Smooth muscle cell (in vitro differentiated cells): ENCODE measurements around the gene DEK. TPM values are rescaled to one million over a fixed set of nuclear protein-coding genes. Genes with fewer than 3 reads are reported as not detected.
"Not testable (repeated sequence)": the region's sequence is repeated elsewhere in the genome, so short reads cannot be mapped to it uniquely, and the experiment has no call there.

Experiments used
- DNase-seq: peaks from one replicate; lab custom pipeline; 2025; ENCODE audit not compliant: unreplicated experiment; lab: John Stamatoyannopoulos, UW
- H2AFZ ChIP-seq: fragments of 200-600 bp; sonication (generic); 2 replicates; pipeline ENCODE4 v1.6.0; 2016; ENCODE audit warnings: antibody characterized with exemption, low read depth, mild to moderate bottlenecking
- H3F3A ChIP-seq: fragments of 200-600 bp; sonication (generic); 2 replicates; pipeline ENCODE4 v1.6.0; 2017; ENCODE audit warnings: antibody characterized with exemption, low read depth
- H3K27ac ChIP-seq: fragments of 200-600 bp; sonication (generic); 2 replicates; pipeline ENCODE4 v1.5.1; 2016; ENCODE audit warnings: low read depth, mild to moderate bottlenecking
- H3K27me3 ChIP-seq: fragments of 200-600 bp; sonication (generic); 2 replicates; pipeline ENCODE4 v1.6.1; 2016; ENCODE audit warnings: low read depth, mild to moderate bottlenecking
- H3K36me3 ChIP-seq: fragments of 200-600 bp; sonication (generic); 2 replicates; pipeline ENCODE4 v1.5.1; 2016; ENCODE audit warnings: low read depth
- H3K4me1 ChIP-seq: fragments of 200-600 bp; sonication (generic); 2 replicates; pipeline ENCODE4 v1.5.1; 2016; ENCODE audit warnings: low read depth
- H3K4me2 ChIP-seq: fragments of 200-600 bp; sonication (generic); 2 replicates; pipeline ENCODE4 v1.6.0; 2016; ENCODE audit warnings: mild to moderate bottlenecking
- H3K4me3 ChIP-seq: fragments of 200-600 bp; sonication (generic); 2 replicates; pipeline ENCODE4 v1.5.1; 2016; ENCODE audit warnings: mild to moderate bottlenecking
- H3K79me2 ChIP-seq: fragments of 200-600 bp; sonication (generic); 2 replicates; pipeline ENCODE4 v1.6.0; 2016; ENCODE audit warnings: low read depth, mild to moderate bottlenecking
- H3K9ac ChIP-seq: fragments of 200-600 bp; sonication (generic); 2 replicates; pipeline ENCODE4 v1.6.0; 2016; ENCODE audit warnings: low read depth
- H3K9me3 ChIP-seq: fragments of 200-600 bp; sonication (generic); replicated peaks from 2 replicates; pipeline ENCODE4 v1.5.1; 2016; ENCODE audit warnings: low read depth
- H4K20me1 ChIP-seq: fragments of 200-600 bp; sonication (generic); 2 replicates; pipeline ENCODE4 v1.6.0; 2016; ENCODE audit warnings: low read depth
- CTCF ChIP-seq: fragments of 200-600 bp; sonication (generic); IDR thresholded peaks from 2 replicates; pipeline ENCODE4 v1.5.1; 2017; ENCODE audit warnings: borderline replicate concordance, mild to moderate bottlenecking, antibody characterized with exemption; ENCODE audit not compliant: insufficient read depth, poor library complexity, severe bottlenecking
- WGBS: methylation state at CpG from one replicate; pipeline ENCODE4 v1.1.7; 2016; ENCODE audit warnings: low lambda C conversion rate; 5-methylcytosine and 5-hydroxymethylcytosine counted together
- polyA plus RNA-seq: library from polyadenylated mRNA; unstranded; fragments of >200 nt; fragmentation: Nextera tagmentation; extraction: Ambion mirVana; gene quantifications from 2 replicates; pipeline ENCODE4 v1.2.1, GENCODE V29; 2016
- small RNA-seq: library from RNA; depleted of rRNA; stranded (forward); fragments of <200 nt; gene quantifications from one replicate; pipeline ENCODE3, GENCODE V24; 2014
- total RNA-seq: library from RNA; depleted of rRNA; stranded (reverse); fragments of >200 nt; gene quantifications from 2 replicates; pipeline ENCODE4 v1.2.3, GENCODE V29; 2014

The DEK gene
- total and polyA plus RNA-seq, 2 experiments from 2014 or later, result 33.7 to 56.5 TPM

DNA sequence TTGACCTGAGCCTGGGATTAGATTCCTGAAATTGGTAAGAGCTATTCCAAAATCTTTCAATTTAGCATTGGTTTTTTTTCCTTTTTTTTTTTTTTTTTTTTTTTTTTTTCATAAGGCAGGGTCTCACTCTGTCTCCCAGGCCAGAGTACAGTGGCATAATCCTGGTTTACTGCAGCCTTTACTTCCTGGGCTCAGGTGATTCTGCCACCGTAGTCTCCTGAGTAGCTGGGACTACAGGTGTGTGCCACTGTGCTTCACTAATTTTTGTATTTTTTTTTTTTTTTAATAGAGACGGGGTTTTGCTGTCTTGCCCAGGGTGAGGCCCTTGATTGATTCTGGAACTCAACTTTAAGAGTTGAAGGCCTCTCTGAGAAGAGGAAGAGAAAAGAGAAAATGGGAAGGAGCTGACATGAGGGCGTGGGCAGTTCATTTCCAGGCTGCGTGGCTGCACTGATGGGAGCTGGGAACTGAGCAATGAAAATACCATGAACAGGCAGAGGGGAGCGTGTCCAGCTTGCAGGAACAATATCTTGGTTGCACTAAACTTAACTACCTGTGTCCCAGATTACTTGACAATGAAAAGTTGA lies 84.5 kb downstream of the DEK start:
- H3K36me3 ChIP-seq, result peaks cover 4% of the 10 kb centered on the region
- H3K27ac ChIP-seq, result no peak overlapping the region
- no peaks in the 10 kb centered on the region for H4K20me1 ChIP-seq
- H3F3A ChIP-seq, result no peaks in the 10 kb centered on the region
- no peak overlapping the region for H2AFZ ChIP-seq
- no peak overlapping the region for H3K9ac ChIP-seq
- no peaks in the 10 kb centered on the region for H3K4me1 ChIP-seq
- no peak for DNase-seq
- WGBS, result 93% methylated on average over 5 of the region's 5 CpGs
- no peak overlapping the region for H3K4me2 ChIP-seq
- H3K27me3 ChIP-seq, result no peaks in the 10 kb centered on the region
- H3K9me3 ChIP-seq, result no peaks in the 10 kb centered on the region
- no peak for TF ChIP-seq CTCF
- no peaks in the 10 kb centered on the region for H3K79me2 ChIP-seq
- no peak overlapping the region for H3K4me3 ChIP-seq

DNA sequence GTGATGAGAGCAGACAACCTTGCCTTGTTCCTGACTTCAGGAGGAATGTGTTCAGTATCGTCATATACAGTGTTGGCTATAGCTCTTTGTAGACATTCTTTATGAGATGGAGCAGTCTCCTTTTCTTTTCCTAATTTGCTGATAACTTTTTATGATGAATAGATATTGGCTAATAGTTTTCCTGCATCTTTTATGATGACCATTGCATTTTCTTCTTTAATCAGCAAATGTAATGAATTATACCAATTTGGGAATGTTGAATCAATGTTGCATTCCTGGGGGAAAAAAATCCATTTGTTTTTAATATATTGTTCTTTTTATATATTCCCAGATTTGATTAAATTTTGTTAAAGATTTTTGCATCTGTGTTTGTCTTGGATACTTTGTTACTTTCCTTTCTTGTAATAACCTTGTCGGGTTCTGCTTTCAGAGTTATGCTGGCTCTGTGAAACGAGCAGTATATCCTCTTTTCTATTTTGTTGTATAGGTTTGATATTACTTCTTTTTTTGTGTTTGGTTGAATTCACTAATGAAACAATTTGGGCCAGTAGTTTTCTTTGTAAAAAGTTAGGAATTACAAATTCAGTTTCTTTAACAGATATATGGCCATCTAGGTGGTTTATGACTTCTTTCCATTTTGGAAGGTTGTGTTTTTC lies 85.2 kb downstream of the DEK start:
- TF ChIP-seq CTCF, result no peak
- Histone ChIP-seq H3K79me2 (no peaks in the 10 kb centered on the region), H3K9ac (no peak overlapping the region), H3K27me3 (no peaks in the 10 kb centered on the region), H4K20me1 (no peaks in the 10 kb centered on the region), H3K4me3 (no peak overlapping the region), H3K27ac (no peak overlapping the region), H2AFZ (no peak overlapping the region), H3K36me3 (peaks cover 4% of the 10 kb centered on the region), H3K4me1 (no peaks in the 10 kb centered on the region), H3K4me2 (no peak overlapping the region), H3K9me3 (no peaks in the 10 kb centered on the region), H3F3A (no peaks in the 10 kb centered on the region)
- DNase-seq, result no peak
- WGBS, result 97% methylated on average over 3 of the region's 3 CpGs

GRCh38 chr6:18177286-18177965 lies 86.9 kb downstream of the DEK start:
- Histone ChIP-seq H3F3A (no peaks in the 10 kb centered on the region), H3K27me3 (no peaks in the 10 kb centered on the region), H3K79me2 (no peaks in the 10 kb centered on the region), H3K4me1 (no peaks in the 10 kb centered on the region), H4K20me1 (no peaks in the 10 kb centered on the region), H3K4me2 (no peak overlapping the region), H3K36me3 (peaks cover 4% of the 10 kb centered on the region), H3K9ac (no peak overlapping the region), H2AFZ (no peak overlapping the region), H3K4me3 (no peak overlapping the region), H3K9me3 (no peaks in the 10 kb centered on the region), H3K27ac (no peak overlapping the region)
- 96% methylated on average over 4 of the region's 4 CpGs for WGBS
- no peak for DNase-seq
- no peak for TF ChIP-seq CTCF

GRCh38 chr6:18176198-18176597 lies 88.1 kb downstream of the DEK start:
- 87% methylated on average over 4 of the region's 4 CpGs for WGBS
- H3K27ac ChIP-seq, H3K36me3 ChIP-seq, H3K9me3 ChIP-seq, H3K9ac ChIP-seq, DNase-seq, H3K27me3 ChIP-seq, H3K4me3 ChIP-seq, H2AFZ ChIP-seq, H3K79me2 ChIP-seq, H4K20me1 ChIP-seq, H3F3A ChIP-seq, H3K4me2 ChIP-seq, H3K4me1 ChIP-seq: not testable (repeated sequence)

Small RNA genes lying within 50 kb of the gene (small RNA-seq; reads per million reads assigned to genes)
- gene AL138825.1 (not detected), gene RF00019 (not detected), gene RNU6-263P (not detected)

Other genes with a start within 250 kb of the DEK start
- gene NHLRC1, start 141.9 kb downstream of the DEK start, total RNA-seq, result 0.22 and 0.85 TPM in 2 replicates
- gene NHLRC1, start 141.9 kb downstream of the DEK start, polyA plus RNA-seq, result 0.42 and 1.3 TPM in 2 replicates
- gene TPMT, start 109.5 kb downstream of the DEK start, total RNA-seq, result 9.6 TPM in 2 replicates
- 4.9 and 7.9 TPM in 2 replicates for gene TPMT, start 109.5 kb downstream of the DEK start, polyA plus RNA-seq
- gene KDM1B, start 109.1 kb downstream of the DEK start, total RNA-seq, result 15.8 and 19.1 TPM in 2 replicates
- 8.2 and 10.6 TPM in 2 replicates for gene KDM1B, start 109.1 kb downstream of the DEK start, polyA plus RNA-seq
- gene RNF144B, start 122.8 kb upstream of the DEK start, total RNA-seq, result 10.9 and 11.2 TPM in 2 replicates
- gene RNF144B, start 122.8 kb upstream of the DEK start, polyA plus RNA-seq, result 3.1 and 3.4 TPM in 2 replicates